Midbrain (tissue), 1 donor: Measurements from ENCODE around the gene GPR25.

ENCODE experiments used
- DNase-seq: peaks from one replicate; lab custom pipeline; 2025; lab: John Stamatoyannopoulos, UW

Gene GPR25, protein sequence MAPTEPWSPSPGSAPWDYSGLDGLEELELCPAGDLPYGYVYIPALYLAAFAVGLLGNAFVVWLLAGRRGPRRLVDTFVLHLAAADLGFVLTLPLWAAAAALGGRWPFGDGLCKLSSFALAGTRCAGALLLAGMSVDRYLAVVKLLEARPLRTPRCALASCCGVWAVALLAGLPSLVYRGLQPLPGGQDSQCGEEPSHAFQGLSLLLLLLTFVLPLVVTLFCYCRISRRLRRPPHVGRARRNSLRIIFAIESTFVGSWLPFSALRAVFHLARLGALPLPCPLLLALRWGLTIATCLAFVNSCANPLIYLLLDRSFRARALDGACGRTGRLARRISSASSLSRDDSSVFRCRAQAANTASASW

DNA sequence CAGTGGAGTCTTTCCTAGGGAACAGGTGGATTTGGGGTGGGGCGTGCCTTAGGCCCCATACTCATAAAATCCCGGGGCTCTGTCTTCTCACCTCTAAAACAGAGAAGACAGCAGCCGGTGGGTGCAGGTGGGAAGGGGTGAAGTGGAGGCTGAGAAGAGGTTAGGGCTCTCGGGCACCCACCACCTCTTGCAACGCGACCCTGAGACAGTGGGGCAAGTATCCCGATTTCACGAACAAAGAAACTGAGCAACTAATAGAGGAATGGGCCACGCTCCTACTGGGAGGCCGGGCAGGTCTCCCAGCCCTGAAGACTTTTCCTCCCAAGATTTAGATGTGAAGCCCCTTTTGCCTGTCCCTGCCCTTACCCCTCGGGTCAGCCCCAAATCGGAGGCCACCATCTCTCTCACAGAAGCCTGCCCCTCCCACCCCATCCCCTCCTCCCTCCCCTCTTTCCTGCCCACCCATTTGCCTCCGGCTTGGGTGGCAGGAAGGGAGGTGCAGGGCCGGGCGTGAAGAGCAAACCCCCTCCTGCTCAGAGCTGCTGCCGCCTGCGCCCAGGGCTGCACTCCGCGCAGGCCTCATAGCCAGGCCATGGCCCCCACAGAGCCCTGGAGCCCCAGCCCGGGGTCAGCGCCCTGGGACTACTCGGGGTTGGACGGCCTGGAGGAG is at the start of gene GPR25:
Gene GPR25 (plus strand): TSS at position 536 of the 670 bp plus-strand sequence. CDS start 57 bp downstream, at position 593.
- no peak for DNase-seq

DNA sequence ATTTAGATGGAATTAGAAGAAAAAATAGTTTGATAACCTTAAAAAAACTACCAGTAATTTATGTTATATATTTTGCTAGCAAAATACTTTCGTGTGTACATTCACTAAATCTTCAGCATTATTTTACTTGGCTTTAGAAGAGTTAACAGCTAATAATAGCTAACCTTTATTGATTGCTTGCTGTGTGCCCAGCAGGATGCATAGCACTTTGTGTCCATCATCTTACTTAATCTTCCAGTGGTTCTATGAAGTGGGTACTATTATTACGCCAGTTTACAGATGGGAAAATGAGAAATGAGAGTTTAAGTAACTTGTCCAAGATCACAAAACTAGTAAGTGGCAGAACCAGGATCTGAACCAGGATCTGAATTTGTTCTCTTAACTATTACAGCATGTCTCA is 41.7 kb upstream of the GPR25 start:
- no peak for DNase-seq

DNA sequence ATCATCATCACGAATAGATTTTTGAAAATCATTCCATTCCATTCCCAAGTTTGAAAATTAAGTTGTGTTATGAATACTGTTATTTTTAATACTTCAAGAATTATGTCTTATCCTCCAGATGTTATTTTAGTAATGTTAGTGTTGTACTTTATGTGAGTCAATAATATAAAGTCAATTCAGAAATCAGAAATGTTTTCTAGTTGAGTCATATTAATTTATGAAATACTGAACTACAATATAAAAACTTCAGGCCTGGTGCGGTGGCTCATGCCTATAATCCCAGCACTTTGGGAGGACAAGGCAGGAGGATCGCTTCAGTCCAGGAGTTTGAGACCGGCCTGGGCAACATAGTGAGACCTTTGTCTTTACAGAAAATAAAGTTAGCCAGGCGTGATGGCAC is 38.4 kb upstream of the GPR25 start:
- no peak for DNase-seq

DNA sequence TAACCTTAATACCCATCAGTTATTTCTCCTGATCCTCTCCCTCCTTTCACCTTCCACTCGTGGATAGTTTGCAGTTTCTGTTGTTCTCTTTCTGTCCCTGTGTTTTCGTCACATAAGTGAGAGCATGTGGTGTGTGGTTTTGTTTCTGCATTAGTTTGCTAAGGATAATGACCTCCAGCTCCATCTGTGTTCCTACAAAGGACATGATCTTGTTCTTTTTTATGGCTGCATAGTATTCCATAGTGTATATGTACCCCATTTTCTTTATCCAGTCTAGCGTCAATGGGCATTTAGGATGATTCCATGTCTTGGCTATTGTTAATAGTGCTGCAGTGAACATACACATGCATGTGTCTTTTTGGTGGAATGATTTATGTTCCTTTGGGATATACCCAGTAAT is 36.6 kb upstream of the GPR25 start:
- no peak for DNase-seq

DNA sequence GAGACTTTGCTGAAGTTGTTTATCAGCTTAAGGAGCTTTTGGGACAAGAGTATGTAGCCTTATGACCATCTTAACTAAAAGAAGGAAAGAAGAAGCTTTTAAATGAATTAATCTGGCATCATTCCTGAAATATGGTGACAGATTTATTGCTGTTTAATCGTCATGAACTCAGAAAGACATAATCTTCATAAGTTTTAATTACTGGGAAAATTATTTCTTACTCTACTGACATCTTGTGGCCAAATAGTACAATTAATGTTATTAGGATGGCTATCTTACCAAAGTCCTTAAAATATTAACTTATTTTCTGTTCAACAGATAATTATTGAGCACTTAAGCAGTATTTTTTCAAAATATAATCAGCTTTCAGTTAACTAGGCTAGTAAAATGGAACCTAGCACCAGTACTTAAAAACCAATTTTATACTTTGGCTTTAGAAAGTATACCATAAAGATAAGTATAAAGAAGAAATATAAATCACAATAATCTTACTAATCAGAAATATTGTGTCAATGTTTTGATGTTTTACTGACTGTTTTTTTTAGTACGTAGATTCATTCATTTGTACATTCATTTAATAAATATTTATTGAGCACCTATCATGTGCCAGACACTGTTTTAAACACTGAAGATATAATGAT is 34.7 kb upstream of the GPR25 start:
- DNase-seq: peak; percentile 43

DNA sequence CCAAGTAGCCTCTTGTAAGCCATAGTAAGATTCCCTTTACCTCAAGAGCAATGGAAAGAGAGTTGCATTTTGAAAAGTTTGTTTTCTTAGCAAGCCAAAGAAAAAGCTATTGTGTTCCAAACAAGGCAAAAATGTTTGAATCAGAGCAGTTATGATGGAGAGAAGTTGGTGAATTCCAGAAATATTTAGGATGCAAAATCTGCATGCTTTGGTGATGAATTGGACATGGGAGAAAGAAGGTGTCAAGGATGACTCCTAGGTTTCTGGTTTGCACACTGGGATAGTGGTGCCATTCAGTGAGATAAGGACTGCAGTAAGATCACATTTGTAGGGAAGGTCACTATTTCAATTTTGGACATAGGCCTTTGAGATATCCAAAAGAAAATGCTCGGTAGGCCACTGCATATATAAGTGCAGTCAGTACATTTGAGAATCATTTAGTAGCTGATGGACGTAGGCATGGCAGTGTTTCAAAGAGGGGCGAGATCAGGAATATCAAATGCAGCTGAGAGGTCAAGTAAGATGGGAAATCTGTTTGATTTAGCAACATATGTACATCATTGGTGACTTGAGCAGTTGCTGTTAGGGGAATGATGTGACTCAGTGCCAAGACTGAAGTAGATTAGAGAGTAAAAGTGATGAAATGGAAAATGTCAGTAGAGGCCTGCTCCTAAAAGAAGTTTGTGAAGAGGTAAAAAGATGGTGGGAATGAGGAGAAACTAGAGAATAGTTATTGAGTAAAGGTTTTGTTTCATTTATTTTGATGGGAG is 33.9 kb upstream of the GPR25 start:
- no peak for DNase-seq

DNA sequence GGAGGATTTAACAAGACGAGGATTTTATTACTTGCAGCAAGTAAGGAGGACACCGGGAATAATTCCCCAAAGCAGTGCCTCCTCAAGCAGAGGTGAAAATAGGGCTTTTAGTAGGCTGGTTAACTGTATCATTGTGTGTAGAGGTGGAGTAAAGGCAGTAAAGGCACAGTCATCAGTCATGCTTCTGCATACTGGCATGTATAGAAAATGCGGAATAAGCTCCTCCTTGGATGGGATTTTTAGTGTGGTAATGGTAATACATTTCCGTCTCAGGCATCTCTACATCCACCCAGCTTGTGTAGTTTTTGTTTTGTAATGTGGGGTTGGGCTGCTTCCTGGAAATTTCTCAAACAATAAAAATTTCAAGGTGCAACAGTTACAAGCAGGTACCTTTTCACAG is 27.4 kb upstream of the GPR25 start:
- DNase-seq: no peak

DNA sequence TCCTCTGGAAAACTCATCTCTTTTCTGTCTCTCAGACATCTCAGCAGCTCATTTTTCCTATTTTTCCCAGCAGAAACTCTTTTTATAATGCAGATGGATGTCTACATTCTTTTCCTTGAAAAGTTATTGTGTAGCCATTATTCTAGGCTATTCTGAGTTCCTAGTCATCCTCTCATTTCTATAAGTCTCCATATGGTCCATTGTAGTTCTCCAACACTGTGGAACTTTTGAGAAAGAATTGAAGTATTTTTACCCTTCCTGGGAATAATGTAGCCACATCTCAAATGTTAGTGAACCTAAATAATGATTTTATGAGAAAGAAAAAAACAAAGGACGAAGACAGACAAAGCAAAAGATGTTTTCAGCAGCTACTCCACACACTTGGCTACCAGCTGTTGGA is 26.4 kb upstream of the GPR25 start:
- no peak for DNase-seq

DNA sequence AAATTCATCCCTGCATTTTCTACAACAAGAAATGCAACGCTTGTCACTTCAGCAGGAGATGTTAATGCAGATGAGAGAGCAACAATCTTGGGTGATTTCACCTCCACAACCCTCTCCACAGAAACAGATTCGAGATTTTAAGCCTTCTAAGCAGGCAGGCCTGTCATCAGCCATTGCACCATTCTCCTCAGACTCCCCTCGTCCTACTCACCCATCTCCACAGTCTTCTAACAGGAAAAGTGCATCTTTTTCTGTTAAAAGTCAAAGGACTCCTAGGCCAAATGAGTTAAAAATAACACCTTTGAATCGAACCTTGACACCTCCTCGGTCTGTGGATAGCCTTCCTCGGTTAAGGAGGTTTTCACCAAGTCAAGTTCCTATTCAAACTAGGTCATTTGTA is 23.4 kb upstream of the GPR25 start:
- no peak for DNase-seq

DNA sequence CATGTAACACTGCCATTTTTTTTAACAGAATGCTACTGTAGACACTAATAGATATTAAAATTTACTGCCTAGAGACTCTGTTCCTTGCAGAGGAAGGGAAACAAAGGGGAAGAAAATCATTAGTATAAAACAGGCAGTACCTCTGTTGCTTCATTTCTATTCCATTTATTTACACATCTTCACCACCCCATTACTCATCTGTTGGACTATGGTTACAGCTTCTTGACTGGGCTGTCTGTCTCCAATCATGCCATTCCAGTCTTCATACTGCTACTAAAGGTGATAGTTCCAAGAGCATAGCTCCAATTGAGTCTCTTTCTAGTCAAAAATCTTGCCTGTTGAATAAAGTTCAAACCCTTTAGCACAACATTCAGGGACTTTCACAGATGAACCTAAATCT is 22.2 kb upstream of the GPR25 start:
- DNase-seq: no peak

DNA sequence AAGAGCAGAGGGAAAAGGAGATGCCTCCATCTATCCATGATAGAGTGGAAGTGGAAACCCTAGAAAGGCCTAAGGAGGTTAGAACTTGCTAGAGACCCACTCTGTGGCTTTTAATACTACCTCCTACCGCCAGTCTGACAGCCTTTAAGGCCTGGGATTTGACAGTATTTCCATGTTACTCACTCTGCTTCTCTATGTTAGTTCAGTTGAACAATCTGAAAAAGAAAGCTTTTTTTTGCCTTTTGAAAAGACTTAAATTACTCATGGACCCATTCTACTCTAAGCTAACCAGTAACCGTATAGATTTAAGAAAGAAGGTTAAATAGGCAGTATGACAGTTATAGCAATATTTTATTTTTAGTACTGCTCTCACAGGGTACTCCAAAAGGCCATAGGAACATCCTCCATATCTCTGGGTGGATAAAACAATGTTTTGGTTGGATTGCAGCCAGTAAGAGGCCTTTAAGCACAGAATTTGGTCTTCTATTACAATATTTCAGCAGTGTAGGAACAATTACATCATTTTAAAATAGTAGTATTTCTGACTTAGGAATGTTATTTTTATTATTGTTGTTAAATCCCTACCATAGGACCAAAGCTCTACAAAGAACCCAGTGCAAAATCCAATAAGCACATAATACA is 15.9 kb upstream of the GPR25 start:
- no peak for DNase-seq

DNA sequence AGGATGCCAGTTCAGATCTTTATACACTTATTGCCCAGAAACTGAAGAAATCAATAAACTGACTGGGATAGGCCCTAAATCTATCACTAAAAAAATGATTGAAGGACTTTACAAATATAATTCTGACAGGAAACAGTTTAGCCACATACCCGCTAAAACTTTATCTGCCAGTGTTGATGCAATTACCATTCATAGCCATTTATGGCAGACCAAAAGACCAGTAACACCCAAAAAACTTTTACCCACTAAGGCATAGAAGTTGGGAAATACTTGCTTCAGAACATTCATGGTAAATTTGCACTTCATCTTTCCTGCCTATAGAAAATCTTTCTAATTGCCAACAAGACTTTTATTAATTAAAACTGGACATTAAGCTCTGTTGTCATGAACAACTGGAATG is 15.0 kb upstream of the GPR25 start:
- DNase-seq: no peak

DNA sequence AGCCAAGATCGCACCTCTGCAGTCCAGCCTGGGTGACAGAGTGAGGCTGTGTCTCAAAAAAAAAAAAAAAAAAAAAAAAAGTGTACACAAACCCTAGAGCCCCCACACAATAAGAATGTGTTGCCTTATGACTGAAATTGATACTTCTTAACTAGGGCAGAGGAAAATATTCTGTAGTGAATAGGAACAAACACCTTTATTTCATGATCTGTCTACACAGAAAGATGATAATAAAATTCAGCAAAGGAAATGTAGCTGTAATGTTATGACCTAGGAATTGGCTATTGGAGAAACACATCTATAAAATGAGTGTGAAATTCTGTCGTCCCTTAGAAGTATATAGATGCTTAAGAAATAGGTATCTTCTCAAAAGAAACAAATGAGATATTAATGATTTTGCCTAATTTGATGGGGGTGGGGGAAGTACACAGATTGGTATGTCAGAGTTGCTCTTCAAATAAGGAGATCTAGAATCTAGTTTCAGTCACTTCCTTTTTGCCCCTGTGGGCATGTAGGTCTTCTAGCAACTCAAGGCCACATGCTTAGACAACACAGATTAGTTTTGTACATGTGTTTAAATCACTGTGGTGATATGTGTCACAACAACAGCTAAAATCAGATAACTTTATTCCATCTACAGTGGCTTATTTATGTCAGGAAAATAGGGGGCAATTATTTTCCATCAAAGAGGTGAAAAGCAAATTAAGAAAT is 10.7 kb upstream of the GPR25 start:
- DNase-seq: no peak

DNA sequence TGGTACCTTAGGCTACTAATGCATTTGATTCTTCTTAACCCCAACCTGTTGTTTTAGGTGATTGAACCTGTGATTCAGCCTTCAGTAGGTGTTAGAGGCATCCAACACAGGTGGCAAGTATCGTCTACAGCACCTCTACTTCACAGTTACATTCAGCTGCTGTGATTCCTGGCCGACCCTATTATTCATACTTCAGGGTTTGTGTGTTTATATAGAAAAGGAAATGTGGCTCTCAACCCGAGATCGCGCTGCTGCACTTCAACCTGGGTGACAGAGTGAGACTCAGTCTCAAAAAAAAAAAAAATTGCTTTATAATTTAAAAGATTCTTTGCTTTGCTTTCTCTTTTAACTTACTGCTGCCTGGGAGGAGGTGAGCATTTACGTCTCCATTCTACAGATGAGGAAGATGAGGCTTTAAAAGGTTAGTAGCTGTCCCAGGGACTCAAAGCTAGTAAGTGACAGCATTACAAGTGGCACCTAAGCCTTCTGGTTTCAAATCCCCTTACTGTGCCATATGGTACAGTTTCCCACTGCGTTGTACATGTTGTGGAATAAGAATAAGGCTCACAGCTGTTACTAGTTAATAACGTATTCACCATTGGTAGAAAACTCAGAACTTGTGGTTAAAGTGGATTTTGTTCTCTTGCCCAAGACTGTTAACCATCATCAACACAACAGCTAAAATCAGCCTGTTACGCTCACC is 9.9 kb upstream of the GPR25 start:
- DNase-seq: no peak

DNA sequence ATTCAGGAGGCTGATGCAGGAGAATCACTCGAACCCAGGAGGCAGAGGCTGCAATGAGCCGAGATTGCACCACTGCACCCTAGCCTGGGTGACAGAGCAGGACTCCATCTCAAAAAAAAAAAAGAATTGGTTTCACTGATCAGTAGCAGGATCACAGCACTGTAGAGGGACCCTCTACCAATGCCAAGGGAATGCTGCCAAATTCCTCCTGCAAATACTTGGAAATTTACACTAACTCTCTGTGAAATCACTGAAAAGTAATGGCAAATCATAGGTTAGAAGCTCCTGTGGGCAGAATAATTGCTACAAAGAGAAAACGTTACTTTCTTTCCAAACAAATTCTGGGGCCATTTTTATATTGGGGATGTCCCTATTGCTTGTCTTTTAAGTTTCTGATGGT is 6.7 kb upstream of the GPR25 start:
- DNase-seq: no peak

DNA sequence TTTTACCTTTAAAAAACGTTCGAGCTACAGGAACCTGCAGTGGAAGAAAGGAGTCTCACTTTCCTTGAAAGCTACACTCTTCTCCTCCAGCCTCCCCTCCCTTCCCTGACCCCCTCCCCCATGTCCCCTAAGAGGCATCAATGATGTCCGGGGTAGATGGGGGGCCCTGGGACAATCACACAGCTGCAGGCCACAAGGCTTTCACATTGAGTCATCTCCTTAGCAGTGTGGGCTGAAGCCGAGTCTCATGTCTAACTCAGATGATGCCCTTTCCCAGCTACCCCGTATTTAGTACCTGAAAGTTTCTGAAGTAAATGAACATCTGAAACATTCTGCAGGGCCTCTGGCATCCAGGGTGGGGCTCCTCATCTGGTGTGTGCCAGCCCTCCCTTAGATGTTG is 6.3 kb upstream of the GPR25 start:
- no peak for DNase-seq

DNA sequence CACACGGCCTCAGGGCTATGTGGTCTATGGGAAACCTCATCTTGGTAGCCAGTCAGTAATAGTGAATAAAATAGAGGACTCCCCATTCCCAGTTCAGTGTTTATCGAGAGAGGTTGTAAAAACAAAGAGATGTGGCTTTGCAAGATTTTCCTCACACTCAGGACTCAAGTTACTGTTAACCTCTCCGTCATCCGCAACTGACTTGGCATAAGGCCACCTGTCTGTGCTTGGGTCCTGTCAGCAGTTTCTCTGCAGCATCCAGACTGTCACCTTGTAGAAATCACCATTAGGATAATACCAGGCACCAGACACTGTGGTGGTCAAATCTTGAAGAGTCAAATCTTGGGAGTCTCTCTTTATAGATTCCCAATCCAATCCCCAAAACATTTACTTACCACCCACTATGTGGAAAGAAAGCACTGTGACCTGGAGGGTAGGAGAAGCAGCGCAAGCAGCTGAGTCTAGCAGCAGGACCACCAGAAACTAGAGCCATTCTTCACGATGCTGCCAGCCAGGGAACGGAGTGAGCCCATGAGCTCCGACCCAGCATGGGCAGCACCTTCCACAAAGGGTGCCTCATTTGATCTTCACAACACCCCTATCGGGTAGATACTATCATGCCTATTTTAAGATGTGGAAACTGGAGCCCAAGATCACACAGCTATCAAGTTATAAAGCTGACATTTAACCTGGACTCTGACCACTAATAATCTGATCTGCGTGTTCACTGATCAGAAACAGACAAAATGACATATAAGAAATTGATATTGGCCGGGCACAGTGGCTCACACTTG is 5.6 kb upstream of the GPR25 start:
- no peak for DNase-seq

DNA sequence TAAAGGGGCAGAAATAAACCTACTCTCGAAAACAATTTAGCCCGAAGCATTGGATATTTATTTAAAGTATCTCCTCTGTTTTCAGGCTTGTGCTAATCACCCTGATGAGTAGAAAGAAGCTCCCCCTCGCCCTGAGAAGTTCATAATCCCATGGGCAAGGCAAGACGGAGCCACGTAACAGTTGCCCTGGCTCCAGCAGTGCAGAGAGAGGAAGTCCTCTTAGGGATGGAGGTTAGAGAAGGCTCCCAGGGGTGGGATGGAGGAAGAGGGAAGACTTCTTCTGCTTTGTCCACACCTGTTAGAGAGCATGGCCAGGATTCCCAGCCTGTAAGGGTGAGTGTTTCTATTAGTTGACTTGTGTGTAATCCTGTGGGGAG is 3.4 kb upstream of the GPR25 start:
- no peak for DNase-seq

DNA sequence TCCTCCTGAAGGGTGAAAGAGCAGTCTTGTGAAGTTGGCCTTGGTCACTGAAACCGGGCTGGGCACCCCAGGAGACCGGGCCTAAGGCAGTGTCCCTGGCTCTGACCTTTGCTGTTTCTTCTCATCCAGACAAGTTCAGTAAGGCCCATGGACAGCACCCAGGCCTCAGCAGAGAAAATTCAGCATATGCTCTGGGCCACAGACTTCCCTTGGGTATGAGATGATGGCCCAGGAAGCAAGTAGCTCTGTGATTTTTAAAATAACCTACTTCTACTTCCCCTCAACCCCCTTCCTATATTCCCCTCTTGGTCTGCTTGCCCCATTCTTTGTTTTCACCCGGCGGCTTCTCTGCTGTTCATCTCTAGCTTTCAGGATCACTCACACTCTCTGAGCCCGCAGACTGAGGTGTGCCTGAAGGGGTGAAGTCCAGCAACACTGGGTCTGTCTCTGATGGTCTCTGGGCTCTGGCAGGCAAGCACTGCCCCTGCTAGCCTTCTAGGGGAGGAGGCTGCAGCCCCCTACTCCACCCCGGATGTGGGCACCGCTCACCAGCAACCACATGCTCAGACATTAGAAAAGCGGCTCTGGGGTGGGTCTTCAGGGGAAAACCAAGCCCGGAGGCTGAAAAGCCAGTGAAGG is 2.9 kb upstream of the GPR25 start:
- no peak for DNase-seq
